ENCODE data around the gene ENTPD5. TPM values are rescaled to one million over a fixed set of nuclear protein-coding genes. Genes with fewer than 3 reads are reported as not detected.

Gene ENTPD5
- total RNA-seq, 2 experiments from 2014 or later: 13.1 to 18.4 TPM

Other genes with a start within 250 kb of the ENTPD5 start
- 1 to 10 TPM; 1.6 to 3.5 TPM for gene PTGR2, start 167.5 kb downstream of the ENTPD5 start, total RNA-seq
- 10 to 100 TPM; 55.1 to 58.1 TPM for gene ZNF410, start 132.4 kb downstream of the ENTPD5 start, total RNA-seq
- 1 to 10 TPM; 1.2 to 1.8 TPM for gene FAM161B, start 69.2 kb downstream of the ENTPD5 start, total RNA-seq
- 10 to 100 TPM; 17.7 to 18.1 TPM for gene COQ6, start 69.0 kb downstream of the ENTPD5 start, total RNA-seq
- gene BBOF1, start 61 bp upstream of the ENTPD5 start, total RNA-seq: 1 to 10 TPM in 1 of 2 experiments, under 1 TPM in 1; 0.87 to 1.1 TPM
- gene ALDH6A1, start 65.2 kb upstream of the ENTPD5 start, total RNA-seq: 10 to 100 TPM; 13.8 to 15.5 TPM
- gene LIN52, start 65.7 kb upstream of the ENTPD5 start, total RNA-seq: 10 to 100 TPM; 18.3 to 20.1 TPM
- not detected for gene VSX2, start 220.2 kb upstream of the ENTPD5 start, total RNA-seq

Measured in activated CD8-positive, alpha-beta memory T cell treated with anti-CD3 and anti-CD28 coated beads, Interleukin-2, amount 10 ng/mL, durations not matched to agents 7 days and 5 days (primary cell).